ENCODE data around the gene PPBP.
"Not testable (repeated sequence)": the region's sequence is repeated elsewhere in the genome, so short reads cannot be mapped to it uniquely, and the experiment has no call there.

The PPBP gene

DNA sequence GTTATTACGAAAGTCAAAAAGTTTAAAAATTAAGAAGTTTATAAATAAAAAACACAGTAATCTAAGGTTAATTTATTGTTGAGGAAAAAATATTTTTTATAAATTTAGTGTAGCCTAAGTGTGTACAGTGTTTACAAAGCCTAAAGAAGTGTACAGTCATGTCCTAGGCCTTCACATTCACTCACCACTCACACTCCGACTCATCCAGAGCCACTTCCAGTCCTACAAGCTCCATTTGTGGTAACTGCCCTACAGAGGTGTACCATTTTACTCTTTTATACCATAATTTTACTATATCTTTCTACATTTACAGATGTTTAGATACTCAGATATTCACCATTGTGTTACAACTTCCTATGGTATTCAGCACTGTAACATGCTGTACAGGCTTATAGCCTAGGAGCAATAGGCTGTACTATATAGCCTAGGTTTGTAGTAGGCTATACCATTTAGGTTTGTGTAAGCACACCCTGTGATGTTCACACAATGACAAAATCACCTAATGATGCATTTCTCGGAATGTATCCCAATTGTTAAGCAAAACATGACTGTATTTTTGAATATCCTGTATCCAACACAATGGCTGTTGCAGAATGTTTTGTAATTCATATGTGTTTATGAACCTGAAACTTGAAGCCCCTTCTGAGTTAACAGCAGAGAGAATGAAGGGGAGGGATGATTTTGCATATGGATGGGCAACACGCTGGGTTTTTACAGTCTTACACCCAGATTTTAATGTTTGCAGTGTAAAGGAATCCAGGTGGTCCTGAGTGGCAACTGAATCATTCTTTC is 3.1 kb downstream of the PPBP start:
- Histone ChIP-seq H2AFZ (ENCODE audit: low read depth, low read length) (no peak overlapping the region), H2BK12ac (ENCODE audit: low read length in 2 of 2) (no peak overlapping the region), H3K36me3 (ENCODE audit: control insufficient read depth in 1 of 2, insufficient read depth in 2 of 2, low read depth in 1 of 2, low read length in 2 of 2) (no peaks in the 10 kb centered on the region), H3K4ac (ENCODE audit: low read depth in 1 of 2, low read length in 2 of 2) (no peak overlapping the region), H3K4me2 (ENCODE audit: low read length, poor library complexity, severe bottlenecking) (no peak overlapping the region), H2BK120ac (ENCODE audit: low read depth, low read length) (no peak overlapping the region), H3K9ac (ENCODE audit: low read length) (no peak overlapping the region), H3K4me3 (ENCODE audit: insufficient read depth in 1 of 2, low read depth in 1 of 2, low read length in 2 of 2) (no peak overlapping the region), H4K91ac (ENCODE audit: low read length) (no peak overlapping the region), H2AK5ac (ENCODE audit: low read length, severe bottlenecking) (no peak overlapping the region), H2BK15ac (ENCODE audit: low read depth, poor library complexity, severe bottlenecking) (no peak overlapping the region), H3K27ac (ENCODE audit: low read length, poor library complexity, severe bottlenecking) (no peak overlapping the region), H3K14ac (ENCODE audit: low read length in 2 of 2) (no peak overlapping the region), H3K79me1 (replicated peaks; ENCODE audit: low read length, poor library complexity, severe bottlenecking) (no peaks in the 10 kb centered on the region), H2BK5ac (ENCODE audit: low read depth, low read length, poor library complexity, severe bottlenecking) (no peak overlapping the region), H4K8ac (ENCODE audit: low read length) (no peak overlapping the region), H3K18ac (ENCODE audit: low read depth in 1 of 2, low read length in 2 of 2) (no peak overlapping the region), H3K23ac (ENCODE audit: low read length in 2 of 2) (no peak overlapping the region), H3K27me3 (ENCODE audit: control insufficient read depth in 1 of 2, insufficient read depth in 1 of 2, low read length in 2 of 2) (no peaks in the 10 kb centered on the region), H3K4me1 (ENCODE audit: control insufficient read depth, insufficient read depth, low read depth, low read length) (peaks cover 3% of the 10 kb centered on the region), H3K9me3 (ENCODE audit: control insufficient read depth, low read length) (no peaks in the 10 kb centered on the region)
- WGBS = 69% methylated on average over 3 of the region's 4 CpGs
- no peak for DNase-seq

DNA sequence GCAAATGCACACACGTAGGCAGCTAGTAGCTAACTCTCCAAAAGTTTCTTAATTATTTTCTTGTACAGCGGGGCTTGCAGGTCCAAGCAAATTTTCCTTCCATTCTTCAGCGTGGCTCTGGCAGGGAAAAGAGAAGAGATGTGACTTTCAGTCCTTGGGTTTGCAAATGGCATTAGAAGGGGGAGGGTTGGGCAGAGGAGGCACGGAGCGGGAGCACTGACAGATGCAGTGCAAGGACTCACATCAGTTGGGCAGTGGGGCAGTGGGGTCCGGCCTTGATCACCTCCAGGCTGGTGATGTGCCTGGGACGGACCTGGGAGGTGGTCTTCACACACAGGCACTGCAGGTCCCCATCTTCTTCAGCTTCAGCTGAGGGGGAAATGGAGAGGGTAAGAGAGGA is 6.8 kb downstream of the PPBP start:
- H3K79me1 ChIP-seq (replicated peaks; ENCODE audit: low read length, poor library complexity, severe bottlenecking); H2BK12ac ChIP-seq (ENCODE audit: low read length in 2 of 2); H3K36me3 ChIP-seq (ENCODE audit: control insufficient read depth in 1 of 2, insufficient read depth in 2 of 2, low read depth in 1 of 2, low read length in 2 of 2); H3K9me3 ChIP-seq (ENCODE audit: control insufficient read depth, low read length); H4K8ac ChIP-seq (ENCODE audit: low read length); H3K27ac ChIP-seq (ENCODE audit: low read length, poor library complexity, severe bottlenecking); H2BK120ac ChIP-seq (ENCODE audit: low read depth, low read length); H2AFZ ChIP-seq (ENCODE audit: low read depth, low read length); H2BK15ac ChIP-seq (ENCODE audit: low read depth, poor library complexity, severe bottlenecking); H3K27me3 ChIP-seq (ENCODE audit: control insufficient read depth in 1 of 2, insufficient read depth in 1 of 2, low read length in 2 of 2); DNase-seq; H3K14ac ChIP-seq (ENCODE audit: low read length in 2 of 2); H3K4me2 ChIP-seq (ENCODE audit: low read length, poor library complexity, severe bottlenecking); H2BK5ac ChIP-seq (ENCODE audit: low read depth, low read length, poor library complexity, severe bottlenecking); H4K91ac ChIP-seq (ENCODE audit: low read length); H3K23ac ChIP-seq (ENCODE audit: low read length in 2 of 2); H3K4me3 ChIP-seq (ENCODE audit: insufficient read depth in 1 of 2, low read depth in 1 of 2, low read length in 2 of 2); H2AK5ac ChIP-seq (ENCODE audit: low read length, severe bottlenecking); H3K9ac ChIP-seq (ENCODE audit: low read length); H3K4ac ChIP-seq (ENCODE audit: low read depth in 1 of 2, low read length in 2 of 2); H3K18ac ChIP-seq (ENCODE audit: low read depth in 1 of 2, low read length in 2 of 2); H3K4me1 ChIP-seq (ENCODE audit: control insufficient read depth, insufficient read depth, low read depth, low read length): not testable (repeated sequence)
- 80% methylated on average over 7 of the region's 7 CpGs for WGBS

DNA sequence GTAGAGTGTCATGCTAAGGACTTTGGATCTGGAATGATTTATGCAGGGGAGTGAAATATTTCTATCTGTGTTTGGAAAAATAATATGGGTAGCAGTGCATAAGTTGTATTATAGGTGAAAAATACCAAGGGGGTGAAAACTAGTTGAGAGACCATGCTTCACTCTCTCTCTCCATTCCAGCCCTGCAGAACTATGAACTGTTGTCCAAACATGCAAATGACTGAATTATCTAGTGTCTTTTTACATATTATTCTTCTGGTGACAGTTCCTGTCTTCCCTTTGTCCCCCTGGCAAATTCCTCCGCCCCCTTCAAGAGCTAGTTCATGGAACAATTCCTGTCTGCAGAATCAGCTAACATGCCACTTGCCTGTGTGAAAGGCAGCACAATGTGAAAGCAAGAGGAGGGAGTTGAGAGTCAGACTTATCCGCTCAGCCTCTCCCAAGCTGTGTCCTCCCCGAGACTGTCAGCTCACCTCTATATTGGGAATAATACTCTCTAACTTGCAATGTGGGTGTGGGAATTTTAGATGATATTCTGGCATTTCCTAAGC is 8.5 kb downstream of the PPBP start:
- H3K14ac ChIP-seq (ENCODE audit: low read length in 2 of 2) = no peak overlapping the region
- no peak overlapping the region for H3K9ac ChIP-seq (ENCODE audit: low read length)
- H3K36me3 ChIP-seq (ENCODE audit: control insufficient read depth in 1 of 2, insufficient read depth in 2 of 2, low read depth in 1 of 2, low read length in 2 of 2) = no peaks in the 10 kb centered on the region
- no peak for DNase-seq
- H3K4me3 ChIP-seq (ENCODE audit: insufficient read depth in 1 of 2, low read depth in 1 of 2, low read length in 2 of 2) = no peak overlapping the region
- H3K23ac ChIP-seq (ENCODE audit: low read length in 2 of 2) = no peak overlapping the region
- H2AFZ ChIP-seq (ENCODE audit: low read depth, low read length) = no peak overlapping the region
- H3K79me1 ChIP-seq (replicated peaks; ENCODE audit: low read length, poor library complexity, severe bottlenecking) = no peaks in the 10 kb centered on the region
- peaks cover 3% of the 10 kb centered on the region for H3K4me1 ChIP-seq (ENCODE audit: control insufficient read depth, insufficient read depth, low read depth, low read length)
- no peak overlapping the region for H2AK5ac ChIP-seq (ENCODE audit: low read length, severe bottlenecking)
- no CpG with 5 or more reads among the region's 3 CpGs for WGBS
- no peak overlapping the region for H3K18ac ChIP-seq (ENCODE audit: low read depth in 1 of 2, low read length in 2 of 2)
- H2BK15ac ChIP-seq (ENCODE audit: low read depth, poor library complexity, severe bottlenecking) = no peak overlapping the region
- no peak overlapping the region for H2BK5ac ChIP-seq (ENCODE audit: low read depth, low read length, poor library complexity, severe bottlenecking)
- no peak overlapping the region for H3K27ac ChIP-seq (ENCODE audit: low read length, poor library complexity, severe bottlenecking)
- no peak overlapping the region for H4K8ac ChIP-seq (ENCODE audit: low read length)
- H2BK12ac ChIP-seq (ENCODE audit: low read length in 2 of 2) = no peak overlapping the region
- no peaks in the 10 kb centered on the region for H3K9me3 ChIP-seq (ENCODE audit: control insufficient read depth, low read length)
- H4K91ac ChIP-seq (ENCODE audit: low read length) = no peak overlapping the region
- H3K27me3 ChIP-seq (ENCODE audit: control insufficient read depth in 1 of 2, insufficient read depth in 1 of 2, low read length in 2 of 2) = no peaks in the 10 kb centered on the region
- H3K4ac ChIP-seq (ENCODE audit: low read depth in 1 of 2, low read length in 2 of 2) = no peak overlapping the region
- no peak overlapping the region for H3K4me2 ChIP-seq (ENCODE audit: low read length, poor library complexity, severe bottlenecking)
- no peak overlapping the region for H2BK120ac ChIP-seq (ENCODE audit: low read depth, low read length)

DNA sequence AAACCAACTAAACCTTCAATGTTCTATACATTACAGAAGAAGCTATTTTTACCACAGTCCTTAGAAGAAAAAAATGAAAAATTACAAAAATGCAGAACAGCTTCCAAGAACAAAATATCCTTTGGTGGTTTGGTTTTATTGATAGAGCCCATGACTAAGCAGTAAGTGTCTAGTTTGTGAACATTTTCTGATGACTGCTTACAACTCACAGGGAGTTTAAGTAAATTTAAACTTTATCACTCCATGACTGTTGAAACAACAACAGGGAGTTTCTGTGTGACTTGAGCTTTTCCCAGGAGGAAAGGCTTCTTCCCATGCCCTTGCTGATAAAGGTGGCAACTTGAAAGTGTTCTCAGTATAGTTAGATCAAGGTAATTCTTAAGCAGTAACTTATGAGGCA is 9.1 kb downstream of the PPBP start:
- no peak overlapping the region for H2BK5ac ChIP-seq (ENCODE audit: low read depth, low read length, poor library complexity, severe bottlenecking)
- peaks cover 3% of the 10 kb centered on the region for H3K4me1 ChIP-seq (ENCODE audit: control insufficient read depth, insufficient read depth, low read depth, low read length)
- peak; percentile 69 for DNase-seq

More for the DNA sequence above, 9.1 kb downstream of the PPBP start:
- Histone ChIP-seq H3K18ac (ENCODE audit: low read depth in 1 of 2, low read length in 2 of 2) (no peak overlapping the region), H3K23ac (ENCODE audit: low read length in 2 of 2) (no peak overlapping the region), H2BK15ac (ENCODE audit: low read depth, poor library complexity, severe bottlenecking) (no peak overlapping the region), H2BK120ac (ENCODE audit: low read depth, low read length) (no peak overlapping the region), H2BK12ac (ENCODE audit: low read length in 2 of 2) (no peak overlapping the region), H3K79me1 (replicated peaks; ENCODE audit: low read length, poor library complexity, severe bottlenecking) (no peaks in the 10 kb centered on the region), H3K27me3 (ENCODE audit: control insufficient read depth in 1 of 2, insufficient read depth in 1 of 2, low read length in 2 of 2) (no peaks in the 10 kb centered on the region), H2AFZ (ENCODE audit: low read depth, low read length) (no peak overlapping the region), H3K9ac (ENCODE audit: low read length) (no peak overlapping the region), H3K14ac (ENCODE audit: low read length in 2 of 2) (no peak overlapping the region), H3K4me2 (ENCODE audit: low read length, poor library complexity, severe bottlenecking) (no peak overlapping the region), H2AK5ac (ENCODE audit: low read length, severe bottlenecking) (no peak overlapping the region), H3K27ac (ENCODE audit: low read length, poor library complexity, severe bottlenecking) (peak overlapping the region; percentile 25), H3K9me3 (ENCODE audit: control insufficient read depth, low read length) (no peaks in the 10 kb centered on the region), H3K4ac (ENCODE audit: low read depth in 1 of 2, low read length in 2 of 2) (no peak overlapping the region), H3K36me3 (ENCODE audit: control insufficient read depth in 1 of 2, insufficient read depth in 2 of 2, low read depth in 1 of 2, low read length in 2 of 2) (no peaks in the 10 kb centered on the region), H3K4me3 (ENCODE audit: insufficient read depth in 1 of 2, low read depth in 1 of 2, low read length in 2 of 2) (no peak overlapping the region), H4K91ac (ENCODE audit: low read length) (no peak overlapping the region), H4K8ac (ENCODE audit: low read length) (no peak overlapping the region)
